ENCODE results near the gene OSMR. TPM values are rescaled to one million over a fixed set of nuclear protein-coding genes. Genes with fewer than 3 reads are reported as not detected.
"Not testable (repeated sequence)": the region's sequence is repeated elsewhere in the genome, so short reads cannot be mapped to it uniquely, and the experiment has no call there.

OSMR gene
- total RNA-seq, 2 donors from 2014 or later, result 24.9 to 60.6 TPM

GRCh38 chr5:38861986-38862770 lies 16.4 kb downstream of the OSMR start:
- DNase-seq; ATAC-seq; intact Hi-C loops (cut with DNase I): not testable (repeated sequence)

DNA sequence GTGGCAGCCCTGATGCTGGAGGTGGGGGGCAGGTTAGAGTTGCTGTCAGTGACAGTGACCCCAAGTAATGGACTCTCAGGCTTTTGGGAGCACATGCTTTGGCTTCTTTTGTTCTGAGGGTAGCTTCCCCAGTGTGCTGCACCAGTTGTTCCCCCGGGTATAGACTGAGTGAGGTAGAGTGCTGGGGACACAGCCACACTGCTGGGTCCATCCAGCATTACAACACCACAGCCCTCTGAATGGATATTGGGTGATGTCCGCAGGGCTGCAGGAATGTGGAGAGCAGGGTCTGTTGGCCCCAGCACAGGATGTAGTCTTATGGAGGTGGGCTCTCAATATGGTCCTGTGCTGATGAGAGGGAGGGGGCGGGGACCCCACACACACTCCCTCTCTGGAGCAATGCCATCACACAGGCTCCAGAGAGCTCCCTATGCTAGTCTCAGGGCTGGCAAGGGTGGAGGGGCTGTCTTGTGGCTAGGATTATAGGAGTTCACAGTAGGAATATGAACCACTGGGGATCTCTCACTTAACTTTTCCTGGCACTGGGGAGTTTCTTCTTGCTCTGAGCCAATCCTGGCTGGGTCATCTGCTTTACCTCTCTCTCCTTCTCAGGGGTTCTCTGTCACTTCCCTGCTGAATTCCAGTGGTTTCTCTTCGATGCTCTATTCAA lies 20.7 kb downstream of the OSMR start:
- ATAC-seq (no peak), DNase-seq (no peak)
- intact Hi-C loops (cut with DNase I), result no loop called here

DNA sequence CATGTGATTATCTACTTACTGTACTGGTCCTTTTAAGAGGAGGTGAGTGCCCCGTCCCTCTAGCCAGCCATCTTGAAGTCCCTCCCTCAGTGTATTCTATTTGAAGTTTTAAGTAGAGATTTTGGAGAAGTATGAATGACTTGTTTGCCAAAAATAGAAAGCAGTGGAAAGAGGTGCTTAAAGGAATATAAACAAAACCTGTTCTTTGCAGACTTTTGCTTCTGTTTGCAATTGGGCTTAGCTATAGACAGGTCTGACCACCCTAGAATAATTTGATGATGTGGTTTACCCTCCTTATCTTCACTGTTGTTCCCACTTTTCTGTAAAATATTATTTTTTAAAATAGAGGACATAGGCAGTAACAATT lies 21.2 kb downstream of the OSMR start:
- ATAC-seq (no peak), DNase-seq (no peak)
- intact Hi-C loops (cut with DNase I), result no loop called here

- intact Hi-C loops (cut with DNase I), result no loop called here
- ATAC-seq, result no peak
- DNase-seq, result no peak
Measured at GRCh38 chr5:38867416-38867815, 21.6 kb downstream of the OSMR start.

- intact Hi-C loops (cut with DNase I), result no loop called here
- ATAC-seq (no peak), DNase-seq (no peak)
Measured at GRCh38 chr5:38870595-38870994, 24.8 kb downstream of the OSMR start.

DNA sequence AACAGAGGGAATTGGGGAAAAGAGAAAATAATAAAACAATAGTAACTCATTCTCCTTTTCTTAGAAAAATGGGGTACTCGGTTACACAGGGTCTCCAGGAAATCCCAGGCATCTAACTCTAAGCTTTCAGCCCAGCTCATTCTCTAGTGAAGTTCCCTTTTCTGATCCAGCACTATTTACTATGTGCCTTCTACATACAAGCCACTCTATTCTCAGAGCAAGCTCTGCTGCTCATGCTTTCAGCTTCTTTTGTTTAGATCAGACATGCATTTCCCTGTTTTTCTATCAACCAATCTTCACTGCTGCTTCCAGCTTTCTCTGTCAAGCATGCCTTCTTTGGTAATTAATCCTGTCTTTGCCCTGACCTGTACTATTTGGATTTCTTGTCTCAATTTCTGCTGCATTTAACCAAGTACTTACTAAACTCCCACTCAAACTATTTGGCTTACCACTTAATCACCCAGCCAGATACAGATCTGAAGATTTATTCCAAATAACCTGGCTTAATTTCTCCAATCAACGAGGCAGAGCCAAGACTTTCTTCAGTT lies 25.3 kb downstream of the OSMR start:
- no peak for DNase-seq
- ATAC-seq, result no peak
- intact Hi-C loops (cut with DNase I), result no loop called here

- ATAC-seq (peak; percentile 85 to 98), DNase-seq (no peak)
- intact Hi-C loops (cut with DNase I), result no loop called here
Measured at GRCh38 chr5:38871790-38872551, 26.2 kb downstream of the OSMR start.

GRCh38 chr5:38872826-38873225 lies 27.0 kb downstream of the OSMR start:
- intact Hi-C loops (cut with DNase I), result no loop called here
- ATAC-seq (no peak), DNase-seq (no peak)

DNA sequence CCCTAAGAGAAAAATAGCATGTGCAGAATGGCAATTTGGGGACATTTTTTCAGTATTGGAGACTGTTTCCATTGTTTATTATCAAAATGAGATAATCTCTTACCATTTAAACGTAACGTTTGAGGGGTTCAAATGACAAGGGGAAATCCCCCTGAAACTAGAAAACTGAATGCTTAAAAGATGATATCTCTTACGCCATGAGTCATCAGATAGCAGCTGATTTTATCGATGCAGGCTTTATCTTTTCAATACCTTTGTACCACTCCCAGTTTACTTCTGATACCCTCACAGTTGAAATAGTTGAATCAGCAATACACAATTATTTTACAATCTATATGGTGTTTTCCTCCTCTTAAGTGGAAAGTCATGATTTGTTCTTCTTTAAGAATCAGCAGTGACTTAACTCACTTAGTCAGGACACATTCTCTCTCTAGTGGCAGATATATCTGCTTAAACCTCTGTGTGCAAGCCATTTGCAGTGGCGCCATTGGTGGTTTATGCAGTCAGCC lies 29.2 kb downstream of the OSMR start:
- DNase-seq (no peak), ATAC-seq (no peak)
- intact Hi-C loops (cut with DNase I), result no loop called here

DNA sequence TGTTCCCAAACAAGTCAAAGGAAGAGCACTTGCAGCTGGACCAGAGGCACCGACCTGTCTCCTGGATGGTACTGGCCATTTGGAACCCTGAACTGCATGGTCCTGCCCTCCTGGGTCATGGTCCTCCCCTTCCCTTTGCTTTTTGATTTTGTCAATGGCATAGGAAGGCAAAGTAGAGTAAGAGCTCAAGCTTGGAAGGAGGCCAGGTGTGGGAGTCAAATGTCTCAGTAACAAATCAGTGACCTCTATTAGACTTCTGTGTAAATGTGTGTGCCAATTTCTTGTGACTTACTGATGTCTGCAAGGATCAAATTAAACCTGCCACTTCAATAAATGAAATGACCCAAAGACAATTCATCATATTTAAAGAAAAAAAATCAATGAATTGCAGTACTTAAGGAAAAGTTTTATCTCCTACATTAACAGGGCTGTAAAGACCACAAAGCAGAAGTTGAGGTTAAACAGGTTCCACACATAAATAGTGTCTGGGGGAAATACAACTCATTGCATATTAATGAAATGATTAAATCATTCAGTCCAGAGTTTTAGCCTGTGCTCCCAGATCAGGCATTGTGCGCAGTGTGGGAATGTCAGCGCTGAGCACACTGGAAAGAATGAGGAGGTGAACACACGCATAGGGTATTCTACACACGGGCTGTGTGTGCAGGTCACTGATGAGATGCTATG lies 32.7 kb downstream of the OSMR start:
- intact Hi-C loops (cut with DNase I), result no loop called here
- ATAC-seq, result no peak
- no peak for DNase-seq

DNA sequence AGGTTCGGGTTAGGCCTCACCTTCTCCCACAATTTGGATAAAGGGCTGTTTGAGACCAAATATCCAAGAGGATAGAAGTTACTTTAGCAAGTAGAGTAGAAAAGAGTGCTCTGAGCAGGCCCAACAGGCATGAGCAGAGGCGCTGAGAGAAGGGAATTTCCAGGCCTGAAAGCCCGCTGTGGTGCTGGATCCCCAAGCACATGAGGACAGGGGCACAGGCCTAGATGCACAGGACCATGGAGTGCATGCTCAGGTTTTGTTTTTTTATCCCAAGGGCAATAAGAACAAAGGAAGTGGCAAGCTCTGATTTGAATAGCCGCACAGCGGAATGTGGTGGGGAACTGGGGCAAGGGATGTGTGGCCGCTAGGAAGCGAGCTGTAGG lies 33.3 kb downstream of the OSMR start:
- ATAC-seq (no peak), DNase-seq (no peak)
- intact Hi-C loops (cut with DNase I), result no loop called here

- ATAC-seq, result no peak
- intact Hi-C loops (cut with DNase I), result no loop called here
Measured at GRCh38 chr5:38883842-38884241, 38.0 kb downstream of the OSMR start.

DNA sequence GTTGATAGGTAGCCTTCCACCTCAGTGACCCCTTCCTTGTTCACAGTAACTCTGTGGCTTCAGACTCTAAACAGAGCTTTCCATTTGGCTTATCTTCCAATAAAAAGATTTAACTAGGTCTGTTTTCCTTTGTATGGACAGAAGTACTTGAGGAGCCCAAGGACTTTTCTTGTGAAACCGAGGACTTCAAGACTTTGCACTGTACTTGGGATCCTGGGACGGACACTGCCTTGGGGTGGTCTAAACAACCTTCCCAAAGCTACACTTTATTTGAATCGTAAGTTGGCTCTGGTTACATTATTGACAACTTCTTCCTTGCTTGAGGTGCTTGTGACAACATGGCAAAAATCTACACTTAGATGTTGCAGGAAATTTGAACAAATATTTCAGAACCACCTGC lies 39.4 kb downstream of the OSMR start:
- no peak for DNase-seq
- intact Hi-C loops (cut with DNase I), result no loop called here
- no peak for ATAC-seq

More at GRCh38 chr5:38883842-38884241, 38.0 kb downstream of the OSMR start:
- DNase-seq, result no peak

DNA sequence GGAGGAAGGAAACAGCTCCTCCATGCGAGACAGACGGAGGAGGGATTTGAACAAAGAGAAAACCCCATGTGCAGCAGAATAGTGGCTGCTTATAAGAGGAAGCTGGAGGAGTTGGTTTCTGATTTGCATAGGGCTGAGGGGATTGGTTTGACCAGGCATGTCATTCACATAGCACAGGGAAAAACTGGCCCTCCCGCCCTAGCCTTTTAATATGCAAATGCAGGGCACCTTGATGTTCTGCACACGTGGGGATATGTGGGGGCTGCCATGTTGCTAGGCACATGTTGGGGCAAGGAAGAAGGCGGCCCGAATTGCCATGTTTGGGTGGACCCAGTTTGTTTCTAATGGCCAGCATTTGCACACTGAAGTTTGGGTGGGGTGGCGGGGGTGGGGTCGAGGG lies 42.2 kb downstream of the OSMR start:
- intact Hi-C loops (cut with DNase I), result no loop called here
- no peak for ATAC-seq
- no peak for DNase-seq

- no peak for DNase-seq
- intact Hi-C loops (cut with DNase I), result no loop called here
- ATAC-seq, result no peak
Measured at GRCh38 chr5:38889424-38889823, 43.6 kb downstream of the OSMR start.

- ATAC-seq (no peak), DNase-seq (no peak)
- intact Hi-C loops (cut with DNase I), result no loop called here
Measured at GRCh38 chr5:38891563-38891962, 45.8 kb downstream of the OSMR start.

- no peak for ATAC-seq
- DNase-seq, result no peak
- intact Hi-C loops (cut with DNase I), result no loop called here
Measured at GRCh38 chr5:38892363-38892762, 46.6 kb downstream of the OSMR start.

GRCh38 chr5:38896760-38897159 lies 50.9 kb downstream of the OSMR start:
- ATAC-seq (no peak), DNase-seq (no peak)
- intact Hi-C loops (cut with DNase I), result no loop called here

DNA sequence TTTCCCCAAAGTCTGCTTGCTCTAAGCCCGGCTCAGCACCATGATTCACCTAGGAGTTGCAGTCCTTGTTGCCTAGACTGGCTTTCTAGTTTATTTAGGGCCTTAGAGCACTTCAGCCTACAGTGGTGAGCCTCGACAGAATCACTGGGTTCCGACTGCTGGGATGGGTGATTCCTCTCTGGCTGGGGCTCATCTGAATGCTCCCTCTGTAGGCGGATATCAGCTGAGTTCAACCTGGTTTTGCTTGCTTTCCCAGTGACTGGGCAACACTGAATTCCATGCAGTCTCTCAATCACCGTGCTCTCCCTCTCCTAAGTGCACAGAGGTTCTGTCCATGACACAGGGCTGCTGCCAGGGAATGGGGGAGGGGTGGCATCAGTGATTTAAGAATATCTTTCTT lies 54.1 kb downstream of the OSMR start:
- ATAC-seq, result no peak
- no peak for DNase-seq
- intact Hi-C loops (cut with DNase I), result no loop called here

Data from left cardiac atrium (tissue), 4 donors.